NCI-H2029 (cell line): ENCODE results near the gene AJAP1.
A peak's percentile ranks its signal among the peaks of the same experiment; 100 is the strongest.

ENCODE experiments used
- DNase-seq: peaks from one replicate; lab custom pipeline; 2025; lab: John Stamatoyannopoulos, UW

AJAP1 gene

DNA sequence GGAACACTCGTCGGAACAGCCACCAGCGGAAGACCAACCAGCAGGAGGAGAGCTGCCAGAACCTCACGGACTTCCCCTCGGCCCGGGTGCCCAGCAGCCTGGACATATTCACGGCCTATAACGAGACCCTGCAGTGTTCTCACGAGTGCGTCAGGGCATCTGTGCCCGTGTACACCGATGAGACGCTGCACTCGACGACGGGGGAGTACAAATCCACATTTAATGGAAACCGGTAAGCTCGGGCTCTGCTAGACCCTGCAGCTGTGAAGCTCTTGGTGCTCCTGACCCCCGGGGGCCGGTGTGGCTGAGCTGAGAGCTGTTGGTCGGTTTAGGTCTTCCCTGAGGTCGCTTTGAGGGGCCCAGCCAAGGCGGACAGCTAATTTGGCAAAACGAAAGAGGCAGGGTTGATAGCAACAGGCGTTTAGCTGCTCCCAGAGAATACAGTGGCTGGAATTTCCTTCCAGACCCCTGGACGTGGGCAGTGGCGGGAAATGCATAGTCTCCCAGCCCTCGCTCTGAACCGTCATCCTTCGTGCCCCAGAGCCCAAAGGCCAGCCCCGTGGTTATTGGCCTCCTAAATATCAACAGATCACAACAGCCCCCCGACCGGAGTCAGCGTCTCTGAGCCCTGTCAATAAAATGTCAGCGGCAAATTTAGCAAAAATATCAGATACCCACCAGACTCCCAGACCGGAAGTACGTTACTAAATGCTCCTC lies 118.0 kb downstream of the AJAP1 start:
- no peak for DNase-seq

DNA sequence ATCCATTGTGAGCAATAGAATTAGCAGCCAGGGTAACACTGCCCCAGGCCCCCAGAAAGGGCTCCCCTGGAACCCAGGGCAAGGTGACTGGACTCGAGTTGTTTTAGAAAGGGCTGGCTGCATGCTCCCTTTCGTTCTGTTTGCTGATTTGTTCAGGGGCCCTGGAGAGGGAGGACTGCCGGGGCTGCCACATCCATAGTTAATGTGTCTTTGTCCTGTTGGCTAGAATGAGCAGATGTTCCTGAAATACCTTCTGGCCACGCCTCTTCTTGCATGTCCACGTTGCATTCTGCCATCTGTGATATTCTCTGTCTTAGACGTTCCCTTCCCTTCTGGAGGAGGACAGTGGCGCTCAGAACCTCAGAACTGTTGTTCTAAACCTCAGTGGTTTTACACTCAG lies 118.8 kb downstream of the AJAP1 start:
- no peak for DNase-seq

DNA sequence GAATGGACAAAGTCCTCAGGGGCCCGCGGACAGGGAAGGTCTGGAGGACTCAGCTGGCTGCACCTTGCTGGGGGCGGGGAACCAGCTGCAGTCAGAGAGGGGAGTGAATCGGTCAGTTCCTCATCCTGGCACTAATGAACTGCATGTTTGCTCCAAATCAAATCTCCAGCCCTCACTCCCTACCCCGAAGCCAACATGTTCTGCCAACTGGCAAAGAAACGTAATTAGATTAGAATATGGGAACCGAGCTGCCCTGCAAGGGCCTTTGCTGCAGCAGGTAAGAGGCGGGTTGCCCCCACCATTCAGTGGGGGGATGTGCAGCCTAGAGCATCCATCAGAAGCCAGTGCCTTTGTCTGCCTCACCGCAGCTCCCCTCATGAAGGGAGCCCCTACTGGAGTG lies 121.1 kb downstream of the AJAP1 start:
- no peak for DNase-seq

DNA sequence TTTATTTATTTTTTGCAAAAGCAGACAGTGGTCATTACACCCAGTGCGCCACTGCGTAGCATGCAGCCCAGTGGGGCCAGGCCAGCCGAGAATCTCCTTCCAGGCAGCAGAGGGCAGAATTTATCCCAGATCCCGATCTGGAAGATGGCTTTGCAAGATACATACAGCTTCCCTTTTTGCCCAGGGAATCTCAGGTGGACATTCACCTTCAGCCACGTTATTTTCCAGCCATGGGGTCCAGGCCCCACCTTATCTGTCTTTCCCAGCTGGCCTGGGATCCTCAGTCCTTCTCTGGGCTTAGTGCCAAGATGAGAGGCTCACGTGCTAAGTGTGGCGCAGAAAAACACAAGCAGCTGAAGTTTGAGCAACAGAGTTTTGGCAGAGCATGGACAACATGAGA lies 123.6 kb downstream of the AJAP1 start:
- peak; percentile 10 for DNase-seq

DNA sequence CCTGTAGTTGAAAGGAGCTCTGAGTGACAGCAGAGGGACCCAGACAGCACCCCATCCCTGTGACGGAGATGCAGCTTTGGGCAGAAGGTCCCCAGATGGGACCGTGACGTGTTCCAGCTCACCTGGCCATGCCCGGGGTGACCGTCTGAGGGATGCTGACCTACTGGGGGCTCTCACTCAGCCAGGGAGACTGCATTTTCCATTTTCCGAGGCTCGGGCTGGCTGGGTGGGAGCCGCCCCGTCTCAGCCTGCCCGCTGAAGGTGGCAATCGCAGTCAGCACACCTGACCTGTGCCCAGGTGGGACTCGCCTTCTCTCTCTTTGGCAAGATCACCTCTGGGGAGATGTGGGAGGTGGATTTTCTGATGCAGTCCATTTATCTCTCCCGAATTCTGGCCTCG lies 127.2 kb downstream of the AJAP1 start:
- no peak for DNase-seq

DNA sequence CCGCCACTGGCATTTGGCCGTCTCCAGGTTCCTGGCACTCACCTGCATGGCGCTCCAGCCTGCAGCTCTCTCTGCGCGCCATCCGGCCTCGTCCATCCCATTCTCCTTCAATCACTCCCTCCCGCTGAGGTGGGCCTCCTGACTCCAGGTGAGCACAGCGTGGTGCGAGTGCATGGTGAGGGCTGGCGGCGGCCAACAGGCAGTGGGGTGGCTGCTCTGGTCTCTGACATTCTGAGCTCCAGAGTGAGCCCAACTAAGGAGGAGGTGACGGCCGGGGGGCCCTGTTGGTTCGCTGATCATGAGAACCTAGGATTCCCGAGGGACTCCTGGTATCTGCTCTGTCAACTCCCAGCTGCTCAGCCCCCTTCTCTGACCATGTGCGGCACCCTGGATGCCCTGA lies 130.4 kb downstream of the AJAP1 start:
- DNase-seq = no peak

DNA sequence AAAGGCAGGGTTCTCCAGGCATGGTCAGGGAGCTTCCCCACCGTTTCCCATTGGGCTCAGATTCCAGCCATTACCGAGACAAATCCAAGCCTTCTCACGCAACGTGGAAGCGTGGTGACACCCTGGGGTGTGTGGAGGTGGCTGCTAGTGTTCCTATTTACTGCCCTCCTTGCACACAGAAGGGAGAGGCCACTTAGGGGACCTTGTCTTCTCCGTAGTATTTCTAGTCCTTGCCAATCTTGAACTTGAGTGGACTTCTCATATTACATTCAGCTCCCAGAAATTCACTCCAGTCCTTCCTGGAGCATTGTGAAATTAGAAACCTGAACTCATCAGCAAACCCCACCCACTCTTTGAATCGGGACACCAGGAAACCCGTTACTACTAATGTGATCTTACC lies 131.6 kb downstream of the AJAP1 start:
- peak; percentile 56 for DNase-seq

DNA sequence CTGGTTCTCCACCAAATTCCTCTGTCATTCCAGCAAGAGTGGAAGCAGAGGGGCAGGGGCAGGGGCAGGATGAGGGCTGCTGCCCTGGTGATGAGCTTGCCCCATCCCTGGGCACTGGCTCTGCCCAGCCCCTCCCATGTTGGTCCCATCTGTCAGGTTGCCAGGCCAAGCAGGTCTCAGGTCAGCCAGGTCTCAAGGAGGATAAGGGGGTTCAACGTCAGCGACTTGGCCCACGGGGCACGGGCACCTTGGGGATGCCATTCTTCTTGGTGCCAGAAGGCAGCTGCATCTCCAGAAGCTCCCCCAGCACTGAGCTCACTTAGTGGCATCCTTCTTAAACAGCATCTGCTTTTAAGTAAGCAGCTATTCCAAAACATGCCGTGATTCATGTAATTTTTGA lies 133.1 kb downstream of the AJAP1 start:
- DNase-seq = no peak

DNA sequence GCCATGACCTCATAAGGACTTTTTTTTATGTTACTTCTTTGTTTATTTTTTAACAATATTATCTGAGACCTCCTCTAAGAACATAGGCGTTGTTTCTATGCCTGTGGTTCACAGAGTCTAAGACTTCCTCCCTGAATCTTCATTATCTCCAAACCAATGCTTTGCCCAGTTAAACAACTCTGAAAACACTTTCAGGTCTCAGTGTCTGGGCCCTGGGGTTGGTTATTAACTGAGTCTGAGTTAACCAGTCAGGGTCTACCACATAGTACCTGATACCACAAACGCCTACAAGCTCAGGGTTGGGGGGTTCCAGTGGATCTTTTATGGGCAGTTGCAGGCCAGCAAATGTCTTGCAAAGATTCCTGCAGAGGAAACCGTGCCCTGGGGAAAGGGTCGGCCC lies 138.2 kb downstream of the AJAP1 start:
- DNase-seq = no peak

DNA sequence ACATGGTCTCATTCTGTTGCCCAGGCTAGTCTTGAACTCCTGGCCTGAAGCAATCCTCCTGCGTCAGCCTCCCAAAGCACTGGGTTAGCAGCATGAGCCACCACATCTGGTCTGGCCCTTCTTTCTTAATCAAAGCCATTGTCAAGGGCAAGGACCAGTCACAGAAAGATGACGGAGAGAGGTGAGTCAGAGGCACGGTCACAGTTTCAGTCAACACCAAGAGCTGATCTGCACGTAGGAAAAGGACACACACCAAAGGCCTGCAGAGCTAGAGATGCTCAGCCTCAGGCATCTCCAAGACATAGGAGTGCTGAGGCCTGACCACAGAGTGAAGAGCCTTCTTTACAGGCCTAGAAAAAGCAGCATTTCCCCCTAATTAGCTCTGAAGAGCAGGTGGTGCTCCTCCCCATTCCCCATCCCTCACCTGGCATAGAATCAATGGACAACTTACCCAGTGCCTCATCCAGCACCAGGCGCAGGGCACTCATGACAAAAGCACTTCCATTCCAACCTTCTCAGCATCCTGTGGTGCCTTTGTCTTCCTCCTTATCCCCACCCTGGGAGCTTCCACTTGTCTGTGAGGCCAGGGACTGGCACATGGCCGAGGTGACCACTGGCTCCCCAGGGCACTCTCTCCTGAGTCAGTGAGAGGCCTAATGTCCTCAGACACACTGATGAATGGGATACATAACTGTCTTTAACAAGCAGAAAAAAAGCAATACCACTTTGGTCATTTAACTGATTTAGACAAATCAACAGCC lies 139.8 kb downstream of the AJAP1 start:
- DNase-seq = peak; percentile 54

DNA sequence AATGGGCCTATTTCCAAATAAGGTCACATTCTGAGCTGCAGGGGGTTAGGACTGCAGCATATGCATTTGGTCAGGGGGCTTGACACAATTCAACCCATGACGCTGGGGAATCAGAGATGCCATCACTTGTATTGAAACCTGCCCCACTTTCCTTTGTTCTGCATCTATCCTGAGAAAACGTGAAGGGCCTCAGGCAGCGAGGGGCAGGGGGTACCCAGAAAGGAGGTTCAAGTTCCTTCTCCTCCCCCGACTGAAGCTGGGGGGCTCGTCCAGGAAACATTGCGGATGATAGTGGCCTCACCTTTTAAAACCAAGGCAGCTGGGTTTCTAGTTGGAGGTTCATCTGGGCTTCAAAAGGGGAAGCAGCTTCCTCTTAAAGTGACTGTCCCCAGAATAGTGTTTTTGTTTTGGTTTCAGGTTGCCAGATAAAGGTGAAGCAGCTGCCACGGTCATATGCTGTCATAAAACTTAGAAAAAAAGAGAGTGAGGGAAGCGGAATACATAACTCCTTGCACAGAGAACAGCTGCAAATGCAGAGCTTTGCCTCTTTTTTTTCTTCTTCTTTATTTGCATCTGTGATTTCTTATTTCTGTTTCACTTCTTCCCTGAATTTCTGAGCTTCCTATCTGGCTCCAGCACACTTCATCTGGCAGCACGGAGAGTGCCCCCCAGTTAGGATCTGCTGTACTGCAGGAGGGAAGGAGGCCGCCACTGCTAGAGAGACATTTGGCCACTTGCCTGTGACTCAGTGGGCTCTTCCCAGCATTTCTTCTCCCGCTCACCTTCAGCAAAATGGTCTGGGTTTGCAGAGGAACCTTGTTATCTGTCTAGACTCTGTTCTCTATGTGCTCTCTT lies 142.0 kb downstream of the AJAP1 start:
- DNase-seq = no peak

DNA sequence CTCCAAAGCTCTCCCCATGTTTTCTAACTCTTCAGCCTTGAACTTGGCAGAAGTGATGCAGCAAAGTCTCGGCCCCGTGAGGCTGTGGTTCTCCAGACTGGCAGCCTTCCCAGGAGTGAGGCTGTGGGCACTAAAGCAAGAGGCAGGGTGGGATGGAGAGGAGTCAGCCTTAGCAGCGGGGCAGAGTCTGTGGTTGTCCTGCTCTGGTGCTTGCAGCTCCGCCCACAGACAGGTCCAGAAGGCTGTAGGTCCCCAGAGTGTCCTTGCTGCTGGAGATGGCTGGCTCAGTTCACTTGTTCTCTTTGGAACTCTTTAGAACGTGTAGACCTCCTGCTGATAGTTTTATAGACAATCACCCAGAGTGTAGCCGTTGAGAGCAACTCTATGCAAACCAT lies 142.6 kb downstream of the AJAP1 start:
- no peak for DNase-seq

DNA sequence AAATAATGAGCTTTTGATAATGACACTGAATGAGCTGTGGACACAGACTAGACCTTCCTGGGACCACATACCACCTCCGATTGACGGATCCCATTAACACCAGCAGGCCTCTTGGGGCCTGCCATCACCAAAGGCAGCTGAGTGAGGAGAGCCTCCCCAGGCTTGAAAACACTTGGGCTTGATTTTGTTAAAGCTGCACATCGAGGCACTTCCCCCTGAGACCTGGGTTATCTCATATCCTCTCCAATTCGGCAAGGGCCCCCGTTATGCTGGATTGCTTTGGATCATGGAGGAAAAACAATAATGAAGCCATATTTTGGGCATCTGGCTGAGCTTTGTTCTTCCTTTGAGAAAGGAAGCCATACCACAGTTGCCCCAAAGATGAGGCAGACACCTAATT lies 143.0 kb downstream of the AJAP1 start:
- DNase-seq = no peak

DNA sequence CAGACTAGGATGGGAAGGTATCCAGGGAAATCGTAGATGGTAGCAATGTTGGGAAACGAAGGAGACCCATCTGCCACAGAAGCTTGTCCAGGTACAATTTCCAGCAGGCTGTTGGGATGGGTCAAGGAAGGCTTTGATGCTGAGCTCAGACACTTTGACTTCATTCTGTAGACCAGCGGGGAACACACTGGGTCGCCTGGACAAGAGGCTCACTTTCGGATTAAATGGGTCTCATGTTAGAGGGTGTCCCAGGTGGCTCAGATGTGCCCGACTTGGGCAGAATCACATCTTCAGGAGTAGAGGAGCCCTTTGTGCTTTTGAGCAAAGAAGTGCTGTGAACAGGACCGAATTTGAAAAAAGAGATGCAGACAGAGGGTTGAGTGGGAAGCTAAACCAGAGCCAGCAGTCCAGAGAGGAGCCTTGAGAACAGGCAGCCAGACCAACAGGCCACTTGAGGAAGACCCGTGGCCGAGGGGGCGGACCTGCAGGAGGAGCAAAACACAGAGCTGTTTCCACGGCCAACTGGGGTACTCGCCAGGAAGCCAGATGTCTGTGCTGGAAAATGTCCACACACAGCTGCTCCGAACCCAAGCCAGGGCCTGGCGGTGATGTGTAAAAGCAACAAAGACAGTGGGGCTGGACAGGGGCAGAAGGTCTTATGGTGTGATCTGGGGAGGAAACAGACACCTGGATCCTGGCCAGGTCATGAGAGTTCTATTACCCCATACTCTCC lies 146.9 kb downstream of the AJAP1 start:
- no peak for DNase-seq

DNA sequence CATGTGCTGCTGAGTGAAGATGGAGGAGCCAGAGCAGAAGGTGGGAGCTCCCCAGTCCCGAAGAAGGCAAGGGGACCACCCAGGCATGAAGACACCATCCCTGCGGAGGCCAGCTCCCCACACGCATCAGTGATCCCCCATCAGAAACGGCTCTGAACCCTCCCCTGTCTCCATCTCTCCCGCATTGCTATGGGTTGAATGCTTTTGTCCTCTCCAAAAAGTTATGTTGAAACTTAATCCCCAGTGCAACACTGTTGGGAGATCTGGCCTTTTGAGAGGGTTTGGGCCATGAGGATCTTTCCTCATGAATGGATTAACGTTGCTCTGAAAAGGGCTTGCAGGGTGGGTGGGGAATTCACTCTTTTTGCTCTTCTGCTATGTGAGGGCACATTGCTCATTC lies 147.6 kb downstream of the AJAP1 start:
- no peak for DNase-seq

DNA sequence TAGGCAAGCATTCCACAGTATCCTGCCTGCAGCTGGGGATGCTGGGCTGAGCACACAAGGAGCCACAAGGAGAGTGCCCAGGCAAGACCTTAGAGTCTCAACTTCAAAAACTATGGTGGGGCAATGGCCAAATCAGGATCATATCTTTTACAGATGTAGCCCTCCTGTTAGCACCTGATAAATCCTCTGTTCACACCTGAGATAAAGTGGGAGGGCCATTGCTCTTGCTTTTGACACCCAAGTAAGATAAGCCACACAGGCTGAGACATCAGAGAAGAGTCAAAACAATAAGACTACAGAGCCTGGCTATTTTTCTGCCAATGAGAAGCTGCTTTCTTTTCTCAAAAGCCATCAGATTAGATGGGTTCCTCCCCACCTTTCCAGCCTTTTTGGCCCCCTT lies 148.9 kb downstream of the AJAP1 start:
- no peak for DNase-seq

DNA sequence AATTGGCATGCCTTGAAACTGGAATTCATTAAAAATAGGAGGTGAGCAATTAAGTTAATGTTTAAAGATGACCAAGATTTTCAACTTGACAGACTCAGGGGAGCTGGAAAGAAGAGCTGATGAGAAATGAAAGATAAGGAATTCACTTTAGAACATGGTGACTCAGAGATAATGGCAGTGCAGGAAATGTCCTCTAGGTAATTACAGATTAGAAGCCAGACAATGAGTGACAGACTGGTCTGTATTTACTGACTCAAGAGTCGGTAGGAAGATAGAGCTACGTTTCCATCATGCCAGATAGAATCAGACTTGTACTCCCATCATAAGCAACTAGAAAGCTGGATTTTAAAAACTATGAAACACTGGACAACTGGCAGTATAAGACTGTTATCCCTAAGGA lies 151.6 kb downstream of the AJAP1 start:
- DNase-seq = no peak

DNA sequence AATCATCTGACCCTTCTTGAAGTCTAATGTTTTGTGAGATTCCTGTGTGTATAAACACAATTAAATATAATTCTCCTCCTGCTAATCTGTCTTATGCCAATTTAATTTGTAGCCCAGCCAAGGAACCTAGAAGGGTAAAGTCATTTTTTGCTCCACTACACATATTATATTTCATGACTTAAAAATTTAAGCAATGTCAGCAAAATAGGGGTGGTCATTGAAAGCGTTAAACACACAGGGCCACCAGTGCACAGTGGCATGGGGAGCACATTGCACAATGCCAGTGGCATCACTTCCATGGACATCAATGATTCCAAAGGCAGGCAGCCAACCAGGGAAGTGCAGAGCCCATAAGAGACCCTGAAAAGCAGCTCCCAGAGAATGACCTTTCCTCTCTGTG lies 166.1 kb downstream of the AJAP1 start:
- DNase-seq = no peak

DNA sequence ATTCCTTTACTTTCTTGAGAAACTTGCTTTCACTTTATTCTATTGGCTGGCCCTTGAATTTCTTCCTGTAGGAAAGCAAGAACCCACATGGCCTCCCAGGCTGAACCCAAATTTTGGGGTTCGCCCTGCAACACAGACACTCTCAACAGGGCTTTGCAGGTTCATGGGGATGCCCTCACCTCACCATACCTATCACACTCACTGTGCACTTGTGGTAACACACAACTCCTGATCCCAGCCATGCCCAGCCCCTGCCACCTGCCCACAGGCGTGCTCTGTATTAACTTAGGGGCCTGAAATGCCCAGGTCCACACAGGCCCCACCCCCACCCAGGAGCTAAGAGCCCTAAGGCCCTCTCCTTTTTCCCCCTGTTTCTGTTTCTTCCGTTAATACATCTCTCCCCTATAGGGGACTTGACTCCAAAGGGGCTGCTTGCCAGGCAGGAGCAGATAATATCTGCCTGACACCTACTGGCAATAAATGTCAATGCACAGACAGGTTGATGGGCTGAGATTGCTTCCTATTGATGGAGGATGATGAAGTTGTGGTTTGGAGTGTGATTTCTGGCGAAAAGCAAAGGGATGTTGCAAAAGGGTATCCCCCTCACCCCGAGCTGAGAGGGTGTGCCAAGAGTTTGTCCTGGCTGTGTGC lies 171.5 kb downstream of the AJAP1 start:
- DNase-seq = peak; percentile 18

DNA sequence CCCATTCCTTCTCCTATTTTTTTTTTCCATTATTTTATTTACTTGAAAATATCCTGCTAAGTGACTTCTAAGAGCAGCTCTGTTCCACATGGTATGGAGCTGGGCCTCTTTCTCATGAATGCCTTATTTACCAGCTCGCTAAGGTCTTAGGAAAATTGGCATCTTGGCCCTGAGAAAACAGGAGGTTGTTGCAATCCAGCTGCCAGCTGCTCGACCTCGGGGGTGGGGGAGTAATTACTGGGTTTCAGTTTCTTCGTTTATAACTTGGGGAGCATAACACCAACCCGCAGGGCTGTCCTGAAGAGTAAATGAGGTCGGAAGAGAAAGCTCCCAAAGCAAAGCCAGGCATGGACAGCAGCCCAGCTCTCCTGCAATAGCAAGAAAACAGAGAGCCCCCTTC lies 176.3 kb downstream of the AJAP1 start:
- no peak for DNase-seq

DNA sequence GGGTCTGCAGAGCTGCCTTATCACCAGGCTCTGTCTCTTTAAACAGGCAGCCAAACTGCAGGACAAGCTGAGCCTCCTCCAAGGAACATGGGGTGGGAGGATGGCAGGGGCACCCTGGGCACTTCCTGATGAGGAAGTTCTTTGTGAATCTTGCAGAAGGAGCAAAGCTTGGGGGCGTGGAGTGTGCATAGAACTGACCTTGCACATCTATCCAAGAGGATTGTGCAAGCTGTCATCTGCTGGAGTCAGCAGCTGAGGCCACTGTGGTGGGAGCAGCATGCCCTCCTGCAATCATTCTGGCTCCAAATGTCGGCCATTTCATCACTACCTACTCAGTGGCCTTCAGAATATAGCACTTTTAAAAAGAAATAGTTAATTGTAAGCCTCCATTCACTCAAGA lies 182.2 kb downstream of the AJAP1 start:
- no peak for DNase-seq
